Right atrium auricular region (tissue), 2 donors: ENCODE results near the gene CCNY. TPM values are rescaled to one million over a fixed set of nuclear protein-coding genes. Genes with fewer than 3 reads are reported as not detected.

Experiments
- DNase-seq: peaks from one replicate; pipeline ENCODE4 v3.0.0-alpha.2; 2019; ENCODE audit warnings: low spot score
- H3K27ac ChIP-seq, 2 donors: fragments of 200-600 bp; sonication (generic); 1 replicate in 1 of 2; 2 replicates in 1 of 2; pipeline ENCODE4 v1.5.1; 2016 to 2019
- H3K27me3 ChIP-seq, 2 donors: fragments of 200-600 bp; sonication (generic); one replicate each; pipeline versions ENCODE4 v1.5.1 to v1.6.0; 2017 to 2019
- H3K36me3 ChIP-seq: fragments of 200-600 bp; sonication (generic); one replicate; pipeline ENCODE4 v1.5.1; 2016
- H3K4me1 ChIP-seq, 2 donors: fragments of 200-600 bp; sonication (generic); one replicate each; pipeline versions ENCODE4 v1.5.1 to v1.6.0; 2017 to 2019
- H3K4me3 ChIP-seq, 2 donors: fragments of 200-600 bp; sonication (generic); 1 replicate in 1 of 2; 2 replicates in 1 of 2; pipeline ENCODE4 v1.5.1; 2017 to 2019; ENCODE audit warnings: mild to moderate bottlenecking in 1 of 2, moderate library complexity in 1 of 2
- H3K9me3 ChIP-seq, 2 donors: fragments of 200-600 bp; sonication (generic); one replicate each; pipeline ENCODE4 v1.5.1; 2019
- total RNA-seq, 2 donors: library from RNA; depleted of rRNA; stranded (reverse); fragments of >200 nt; gene quantifications; one replicate each; pipeline ENCODE4 v1.1.0, GENCODE V29; 2016
- TF ChIP-seq, protein P1 (sequence below), 2 donors: fragments of 200-600 bp; sonication (generic); IDR thresholded peaks; one replicate each; pipeline ENCODE4 v1.5.1; 2019; ENCODE audit warnings: antibody characterized with exemption in 2 of 2

CCNY gene
- total RNA-seq, 2 donors from 2014 or later: 35.6 to 58.1 TPM

DNA sequence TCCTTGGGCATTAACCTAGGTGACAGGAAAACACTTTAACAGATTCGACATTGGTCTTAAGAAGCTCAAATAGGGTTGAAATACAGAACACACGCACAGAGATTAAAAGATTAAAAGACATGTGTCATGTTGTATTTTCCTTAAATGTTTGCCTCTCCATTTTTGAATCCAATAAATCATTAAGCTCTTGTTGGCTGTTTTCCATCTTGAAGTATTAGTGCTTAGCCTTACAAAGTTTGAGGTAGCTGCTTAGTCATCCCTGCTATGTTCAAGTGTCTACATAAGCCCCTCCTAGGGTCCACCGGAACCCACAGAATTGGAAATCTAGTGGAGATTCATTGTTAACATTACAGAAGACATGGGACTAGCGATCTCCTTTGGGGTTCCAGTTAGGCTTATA lies 256.1 kb downstream of the CCNY start:
- Histone ChIP-seq H3K27ac (no peak overlapping the region), H3K36me3 (no peaks in the 10 kb centered on the region), H3K4me3 (no peak overlapping the region), H3K4me1 (no peaks in the 10 kb centered on the region), H3K27me3 (no peaks in the 10 kb centered on the region), H3K9me3 (no peaks in the 10 kb centered on the region)
- TF ChIP-seq, protein P1, sequence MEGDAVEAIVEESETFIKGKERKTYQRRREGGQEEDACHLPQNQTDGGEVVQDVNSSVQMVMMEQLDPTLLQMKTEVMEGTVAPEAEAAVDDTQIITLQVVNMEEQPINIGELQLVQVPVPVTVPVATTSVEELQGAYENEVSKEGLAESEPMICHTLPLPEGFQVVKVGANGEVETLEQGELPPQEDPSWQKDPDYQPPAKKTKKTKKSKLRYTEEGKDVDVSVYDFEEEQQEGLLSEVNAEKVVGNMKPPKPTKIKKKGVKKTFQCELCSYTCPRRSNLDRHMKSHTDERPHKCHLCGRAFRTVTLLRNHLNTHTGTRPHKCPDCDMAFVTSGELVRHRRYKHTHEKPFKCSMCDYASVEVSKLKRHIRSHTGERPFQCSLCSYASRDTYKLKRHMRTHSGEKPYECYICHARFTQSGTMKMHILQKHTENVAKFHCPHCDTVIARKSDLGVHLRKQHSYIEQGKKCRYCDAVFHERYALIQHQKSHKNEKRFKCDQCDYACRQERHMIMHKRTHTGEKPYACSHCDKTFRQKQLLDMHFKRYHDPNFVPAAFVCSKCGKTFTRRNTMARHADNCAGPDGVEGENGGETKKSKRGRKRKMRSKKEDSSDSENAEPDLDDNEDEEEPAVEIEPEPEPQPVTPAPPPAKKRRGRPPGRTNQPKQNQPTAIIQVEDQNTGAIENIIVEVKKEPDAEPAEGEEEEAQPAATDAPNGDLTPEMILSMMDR (IDR thresholded peaks at IDR 0.05): no peak
- DNase-seq: no peak

DNA sequence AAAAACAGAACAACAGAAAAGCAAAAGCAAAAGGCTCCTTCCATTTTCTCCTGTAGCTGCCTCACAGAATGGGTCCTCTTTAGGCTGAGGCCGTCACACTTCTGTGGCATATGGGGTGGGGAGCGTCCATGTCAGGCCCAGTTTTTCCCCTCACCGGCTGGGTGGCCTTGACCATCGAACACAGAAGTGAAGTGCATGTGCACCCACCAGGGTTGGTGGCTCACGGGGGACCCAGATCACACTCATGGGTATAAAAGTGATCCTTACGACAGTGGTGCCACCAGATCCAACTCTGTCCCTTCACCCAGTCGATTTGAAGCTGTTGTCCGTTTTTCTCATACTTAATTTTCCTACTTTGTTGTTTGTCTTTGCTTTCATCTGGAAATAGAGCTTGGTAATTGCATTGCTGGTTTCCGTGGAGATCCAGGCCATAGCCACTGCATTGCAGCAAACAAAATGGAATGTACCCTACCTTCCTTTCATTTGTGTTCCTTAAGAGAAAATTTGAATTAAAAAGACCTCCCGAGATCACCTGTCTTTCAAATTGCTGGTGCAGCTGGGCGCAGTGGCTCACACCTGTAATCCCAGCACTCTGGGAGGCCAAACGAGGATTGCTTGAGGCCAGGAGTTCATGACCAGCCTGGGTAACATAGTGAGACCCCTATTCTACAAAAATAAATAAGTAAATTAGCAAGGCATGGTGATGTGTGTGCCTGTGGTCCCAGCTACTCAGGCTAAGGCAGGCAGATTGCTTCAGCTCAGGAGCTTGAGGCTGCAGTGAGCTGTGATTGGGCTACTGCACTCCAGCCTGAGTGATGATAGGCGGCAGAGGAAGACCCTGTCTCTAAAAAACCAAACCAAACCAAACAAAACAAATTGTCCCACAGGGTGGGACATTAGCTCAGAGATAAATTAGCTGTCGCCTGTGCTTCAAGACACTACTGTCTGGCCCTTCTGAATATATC lies 258.1 kb downstream of the CCNY start:
- Histone ChIP-seq H3K9me3 (no peaks in the 10 kb centered on the region), H3K36me3 (no peaks in the 10 kb centered on the region), H3K4me3 (no peak overlapping the region), H3K27me3 (no peaks in the 10 kb centered on the region), H3K27ac (no peak overlapping the region), H3K4me1 (no peaks in the 10 kb centered on the region)
- TF ChIP-seq, protein P1 (IDR thresholded peaks at IDR 0.05): no peak
- DNase-seq: no peak

DNA sequence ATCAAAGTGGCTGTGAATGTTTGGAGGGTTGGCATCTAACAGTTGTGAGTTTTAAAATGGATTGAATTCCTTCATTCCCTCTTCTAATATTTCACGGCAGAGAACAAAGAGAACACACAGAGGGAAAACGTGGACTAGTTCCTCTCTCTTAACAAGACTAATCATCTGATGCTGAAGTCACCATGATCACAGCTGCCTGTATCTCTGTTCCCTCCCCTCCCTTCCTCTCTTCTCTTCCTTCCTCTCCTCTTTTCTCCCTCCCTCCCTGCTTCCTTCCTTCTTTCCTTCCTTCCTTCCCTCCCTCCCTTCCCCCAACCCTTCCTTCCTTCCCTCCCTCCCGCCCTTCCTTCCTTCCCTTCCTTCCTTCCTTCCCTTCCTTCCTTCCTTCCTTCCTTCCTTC lies 258.8 kb downstream of the CCNY start:
- no peak overlapping the region for H3K27ac ChIP-seq
- no peak for DNase-seq
- no peak overlapping the region for H3K4me3 ChIP-seq
- no peaks in the 10 kb centered on the region for H3K36me3 ChIP-seq
- TF ChIP-seq, protein P1 (IDR thresholded peaks at IDR 0.05): no peak
- no peaks in the 10 kb centered on the region for H3K27me3 ChIP-seq
- no peaks in the 10 kb centered on the region for H3K4me1 ChIP-seq
- H3K9me3 ChIP-seq: no peaks in the 10 kb centered on the region

DNA sequence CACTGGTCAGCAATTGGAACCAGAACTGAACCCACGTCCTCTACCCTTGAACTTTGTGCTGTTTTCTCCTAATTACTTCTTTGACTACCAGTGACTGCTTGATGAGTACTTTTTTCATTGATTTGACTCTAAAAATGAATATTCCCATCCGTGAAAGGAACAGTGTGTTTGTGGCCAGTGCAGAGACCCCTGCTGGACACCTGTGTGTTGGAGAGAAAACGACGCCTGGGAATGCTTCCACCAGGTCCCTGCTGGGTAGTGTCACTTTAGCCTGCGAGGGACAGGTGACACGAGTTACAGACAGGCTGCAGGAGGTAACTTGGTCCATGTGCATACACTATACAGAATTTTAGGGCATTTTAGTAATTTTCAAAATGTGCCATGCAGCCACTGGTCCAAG lies 262.1 kb downstream of the CCNY start:
- Histone ChIP-seq H3K36me3 (no peaks in the 10 kb centered on the region), H3K27ac (no peak overlapping the region), H3K4me1 (no peaks in the 10 kb centered on the region), H3K4me3 (no peak overlapping the region), H3K27me3 (no peaks in the 10 kb centered on the region), H3K9me3 (peaks cover 0 to 3% of the 10 kb centered on the region in 2 donors)
- TF ChIP-seq, protein P1 (IDR thresholded peaks at IDR 0.05): peak in 1 of 2 donors; percentile 58
- DNase-seq: no peak

DNA sequence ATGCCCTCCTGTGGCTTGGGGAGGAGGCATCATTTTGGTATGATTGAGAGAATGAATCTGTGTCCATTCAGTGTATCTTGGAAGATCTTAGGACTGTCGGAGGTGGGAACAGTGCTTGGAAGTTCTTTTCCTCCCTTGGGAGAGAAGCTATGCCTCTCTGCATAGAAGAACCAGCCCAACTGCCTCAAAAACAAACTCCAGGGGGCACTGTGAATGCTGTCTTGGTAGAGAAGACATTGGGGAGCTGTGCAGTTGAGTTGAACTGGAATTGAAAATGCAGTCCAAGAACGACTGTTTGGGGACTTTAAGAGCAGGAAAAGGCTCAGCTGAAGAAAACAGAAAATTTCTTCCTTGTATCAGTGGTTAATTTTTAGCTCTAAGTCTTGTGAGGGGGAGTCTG lies 263.9 kb downstream of the CCNY start:
- Histone ChIP-seq H3K27me3 (no peaks in the 10 kb centered on the region), H3K36me3 (no peaks in the 10 kb centered on the region), H3K27ac (no peak overlapping the region), H3K4me3 (no peak overlapping the region), H3K4me1 (no peaks in the 10 kb centered on the region), H3K9me3 (peaks cover 0 to 3% of the 10 kb centered on the region in 2 donors)
- TF ChIP-seq, protein P1 (IDR thresholded peaks at IDR 0.05): no peak
- DNase-seq: no peak
